Measurements from ENCODE around the gene SMG7. TPM values are rescaled to one million over a fixed set of nuclear protein-coding genes. Genes with fewer than 3 reads are reported as not detected.

Gene SMG7
- total RNA-seq, 2 experiments from 2014 or later, result 45.5 to 46.2 TPM

DNA sequence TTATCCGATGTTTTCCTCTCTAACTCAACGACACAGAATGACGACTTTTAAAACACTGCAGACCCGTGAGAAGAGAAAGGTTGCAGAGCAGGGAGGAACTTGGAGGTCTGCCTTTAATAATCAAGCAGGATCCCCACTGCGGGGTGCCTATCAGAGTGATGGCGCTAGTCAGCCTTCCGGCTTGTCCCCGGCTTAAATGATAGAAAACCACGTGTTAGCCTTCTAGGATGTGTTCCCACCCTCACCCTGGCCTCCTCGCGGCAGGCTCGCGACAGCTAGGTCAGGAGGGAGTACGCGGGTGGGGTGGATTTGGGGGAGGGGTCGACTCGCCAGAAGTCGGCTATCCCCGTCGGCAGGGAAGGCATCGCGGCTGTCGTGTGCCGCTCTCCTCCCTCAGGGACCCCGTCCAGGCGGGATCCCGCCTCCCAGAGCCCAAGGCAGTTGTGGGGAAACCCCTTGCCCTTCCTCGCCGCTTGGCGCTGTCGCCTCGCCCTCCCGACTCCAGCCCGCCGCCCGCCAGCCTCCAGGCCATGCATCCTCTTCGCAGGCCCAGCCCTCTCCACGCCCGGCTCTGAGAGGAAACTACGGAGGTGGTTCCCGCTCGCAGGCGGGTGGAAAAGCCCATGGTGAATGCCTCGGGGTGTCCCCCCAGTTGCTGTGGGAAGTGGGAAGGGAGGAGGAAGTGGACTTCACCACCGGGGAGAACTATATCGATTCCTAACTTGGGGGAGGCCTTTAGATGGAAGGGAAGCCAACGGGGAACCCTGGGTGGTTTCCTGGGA lies 1.1 kb upstream of the SMG7 start:
- peak; percentile 82 for DNase-seq
- CTCF ChIA-PET, result interaction anchor here (0.6 to 2.3 kb wide), 6 partner anchors 8 to 543 kb away, joined by 3 to 6 read pairs (median 4); no protein-coding TSS in a partner anchor
- peaks cover 20% of the 10 kb centered on the region for H3K4me1 Mint-ChIP-seq (ENCODE audit: low read depth)
- H3K27ac Mint-ChIP-seq, result peak overlapping the region; percentile 99
- peak overlapping the region; percentile 85 for H3K4me3 Mint-ChIP-seq
- H3K36me3 Mint-ChIP-seq, result no peaks in the 10 kb centered on the region
- no peaks in the 10 kb centered on the region for H3K27me3 Mint-ChIP-seq
- intact Hi-C loops (cut with micrococcal nuclease), result loop anchor here (1.0 to 10.0 kb wide), 17 partner anchors 72 to 1686 kb away; partner anchors contain the start of genes ARPC5, EDEM3, NCF2 and NIBAN1
- POLR2A ChIA-PET, result interaction anchor here (0.6 to 1.6 kb wide), 3 partner anchors 11 to 164 kb away, joined by 3 to 5 read pairs (median 4); partner anchors contain the start of gene ARPC5
- no peaks in the 10 kb centered on the region for H3K9me3 Mint-ChIP-seq

DNA sequence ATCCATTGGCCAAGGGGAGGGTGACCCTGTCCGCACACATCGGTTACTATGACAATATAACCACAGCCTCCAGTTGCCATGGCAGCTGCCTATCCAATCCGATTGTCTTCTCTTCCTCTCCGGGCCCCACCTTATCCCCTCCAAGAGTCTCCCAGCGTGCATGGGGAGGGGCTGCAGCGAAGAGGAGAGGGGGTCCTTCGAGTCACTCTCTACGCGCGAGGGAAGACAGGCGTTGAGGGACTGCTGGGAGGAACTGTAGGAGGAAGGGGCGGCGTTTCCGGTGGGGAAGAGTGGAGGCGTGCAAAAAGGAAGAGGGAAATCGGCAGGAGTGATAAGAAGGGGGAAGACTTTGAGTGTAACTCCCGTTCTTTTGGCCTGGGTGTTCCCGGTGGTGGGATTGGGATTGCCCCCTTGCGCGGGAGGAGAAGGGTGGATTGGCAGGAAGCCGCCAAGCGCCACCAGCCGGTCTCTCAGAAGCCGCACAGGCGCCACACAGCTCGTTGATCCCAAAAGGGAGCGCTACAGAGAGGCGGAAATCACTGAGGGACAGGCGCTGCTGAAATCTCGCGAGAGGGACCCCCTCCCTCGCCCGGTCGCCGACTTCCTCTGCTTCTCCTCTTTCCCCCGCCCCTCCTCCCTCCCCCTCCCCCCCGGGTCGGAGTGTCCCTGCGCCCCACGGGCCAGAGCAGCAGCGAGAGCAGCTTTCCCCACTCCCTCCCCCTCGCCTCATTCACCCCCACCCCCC lies 384 bp upstream of the SMG7 start:
- H3K27me3 Mint-ChIP-seq, result no peaks in the 10 kb centered on the region
- H3K27ac Mint-ChIP-seq, result peak overlapping the region; percentile 99
- intact Hi-C loops (cut with micrococcal nuclease), result loop anchor here (1.0 to 10.0 kb wide), 13 partner anchors 163 to 1685 kb away; partner anchors contain the start of genes ARPC5, COLGALT2, EDEM3 and NIBAN1
- DNase-seq, result peak; percentile 98
- ChIA-PET POLR2A (interaction anchor here (1.0 to 1.6 kb wide), 2 partner anchors 10 to 163 kb away, joined by 3 to 5 read pairs; partner anchors contain the start of gene ARPC5), CTCF (interaction anchor here (2.3 kb wide), 1 partner anchor 162 kb away, joined by 6 read pairs; no protein-coding TSS in a partner anchor)
- H3K9me3 Mint-ChIP-seq, result no peaks in the 10 kb centered on the region
- H3K36me3 Mint-ChIP-seq, result no peaks in the 10 kb centered on the region
- peak overlapping the region; percentile 85 for H3K4me3 Mint-ChIP-seq
- peaks cover 20% of the 10 kb centered on the region for H3K4me1 Mint-ChIP-seq (ENCODE audit: low read depth)

DNA sequence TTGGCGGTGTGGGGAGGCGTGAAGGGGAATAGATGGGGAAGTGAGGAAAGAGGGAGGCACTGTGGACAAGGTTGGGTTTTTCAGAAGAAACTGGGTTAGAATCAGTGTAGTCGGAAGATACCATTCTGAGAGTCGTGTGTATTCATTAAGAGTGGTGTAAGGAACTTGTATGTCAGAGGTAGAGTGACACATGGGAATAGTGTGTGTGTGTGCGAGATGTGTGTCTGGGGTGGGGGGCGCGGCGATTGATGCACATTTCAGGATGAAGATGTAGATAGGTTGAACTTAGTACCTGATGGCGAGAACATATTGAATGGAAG lies 878 bp downstream of the SMG7 start:
- no peaks in the 10 kb centered on the region for H3K36me3 Mint-ChIP-seq
- peak overlapping the region; percentile 99 for H3K27ac Mint-ChIP-seq
- H3K9me3 Mint-ChIP-seq, result no peaks in the 10 kb centered on the region
- H3K4me1 Mint-ChIP-seq (ENCODE audit: low read depth), result peaks cover 24% of the 10 kb centered on the region
- intact Hi-C loops (cut with micrococcal nuclease), result loop anchor here (1.0 to 10.0 kb wide), 8 partner anchors 8 to 1502 kb away; partner anchors contain the start of genes COLGALT2, EDEM3, NIBAN1 and RGS16
- peak overlapping the region; percentile 85 for H3K4me3 Mint-ChIP-seq
- H3K27me3 Mint-ChIP-seq, result no peaks in the 10 kb centered on the region
- CTCF ChIA-PET, result interaction anchor here (1.2 to 2.3 kb wide), 2 partner anchors 14 to 161 kb away, joined by 3 to 6 read pairs; no protein-coding TSS in a partner anchor
- POLR2A ChIA-PET, result interaction anchor here (1.6 kb wide), 1 partner anchor 162 kb away, joined by 5 read pairs; the partner anchor contains the start of gene ARPC5
- peak; percentile 10 for DNase-seq

DNA sequence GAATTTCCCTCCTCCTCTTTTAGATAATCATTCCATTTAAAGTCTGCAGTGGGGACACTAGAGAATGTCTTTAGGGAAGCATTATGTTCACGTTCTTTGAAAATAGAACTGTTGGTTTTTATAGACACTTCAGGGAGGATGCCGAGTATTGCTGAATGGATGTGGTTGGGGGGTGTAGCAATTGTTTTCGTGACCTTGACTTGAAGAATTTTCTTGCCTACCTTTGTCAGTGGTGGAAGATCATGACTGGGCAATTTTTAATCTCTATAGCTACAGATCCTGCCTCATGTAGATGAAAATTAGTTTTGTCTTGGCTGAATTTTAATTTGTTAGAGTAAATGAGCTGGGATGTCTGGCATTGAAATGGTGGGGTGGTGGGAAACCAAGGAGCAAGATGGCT lies 3.8 kb downstream of the SMG7 start:
- no peak overlapping the region for H3K27ac Mint-ChIP-seq
- CTCF ChIA-PET, result interaction anchor here (0.8 kb wide), 2 partner anchors 17 to 91 kb away, joined by 3 read pairs; no protein-coding TSS in a partner anchor
- H3K36me3 Mint-ChIP-seq, result no peaks in the 10 kb centered on the region
- H3K9me3 Mint-ChIP-seq, result no peaks in the 10 kb centered on the region
- POLR2A ChIA-PET, result interaction anchor here (0.6 to 1.4 kb wide), 2 partner anchors 19 to 36 kb away, joined by 3 read pairs; no protein-coding TSS in a partner anchor
- intact Hi-C loops (cut with micrococcal nuclease), result loop anchor here (10.0 kb wide), 2 partner anchors 871 to 1499 kb away; partner anchors contain the start of genes NIBAN1 and RGS16
- no peak overlapping the region for H3K4me3 Mint-ChIP-seq
- peaks cover 46% of the 10 kb centered on the region for H3K4me1 Mint-ChIP-seq (ENCODE audit: low read depth)
- H3K27me3 Mint-ChIP-seq, result no peaks in the 10 kb centered on the region
- DNase-seq, result no peak

DNA sequence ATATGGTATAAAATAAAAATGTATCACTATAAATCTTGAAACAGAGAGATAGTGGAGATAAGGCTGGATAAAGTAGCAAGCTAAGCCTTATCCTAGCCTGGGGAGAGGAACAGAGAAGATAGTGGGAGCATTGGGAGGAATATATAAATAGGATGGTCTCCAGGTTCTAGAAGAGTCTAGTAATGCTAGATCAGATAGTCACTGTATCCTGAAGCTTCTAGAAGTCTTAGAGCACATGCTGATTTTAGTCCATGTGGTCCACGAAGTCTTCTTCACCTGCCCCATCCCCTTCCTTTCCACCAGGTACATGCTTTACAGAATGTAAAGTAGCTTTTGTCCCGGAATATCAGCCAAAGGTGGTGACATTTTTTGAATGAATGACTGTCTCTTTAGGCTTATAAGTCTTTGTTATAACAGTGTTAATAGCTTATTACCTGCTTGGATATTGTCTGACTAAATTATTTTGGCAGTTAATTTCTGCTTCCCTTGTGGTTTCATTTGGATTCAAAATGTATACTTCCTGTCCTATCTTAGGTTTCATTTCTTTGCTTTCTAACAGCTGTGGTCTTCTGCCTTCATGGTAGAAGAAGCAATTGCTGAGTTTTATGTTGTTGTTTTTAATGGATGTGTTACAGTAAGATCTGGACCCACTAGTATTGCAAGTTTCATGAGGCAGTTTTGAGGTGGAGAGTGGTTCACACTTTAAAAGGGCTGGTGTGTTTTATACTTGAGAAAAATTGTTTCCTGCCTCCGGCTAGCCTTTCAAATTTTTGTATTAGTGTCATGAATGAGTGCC lies 5.9 kb downstream of the SMG7 start:
- Mint-ChIP-seq H3K4me3 (peak overlapping the region; percentile 44), H3K36me3 (no peaks in the 10 kb centered on the region), H3K4me1 (ENCODE audit: low read depth) (peaks cover 63% of the 10 kb centered on the region), H3K27ac (peak overlapping the region; percentile 78), H3K27me3 (no peaks in the 10 kb centered on the region), H3K9me3 (no peaks in the 10 kb centered on the region)
- DNase-seq, result no peak
- intact Hi-C loops (cut with micrococcal nuclease), result loop anchor here (2.0 to 10.0 kb wide), 3 partner anchors 21 to 1497 kb away; partner anchors contain the start of genes NIBAN1 and RGS16
- ChIA-PET CTCF (interaction anchor here (1.3 kb wide), 1 partner anchor 8 kb away, joined by 5 read pairs; no protein-coding TSS in a partner anchor), POLR2A (no interaction called here)

DNA sequence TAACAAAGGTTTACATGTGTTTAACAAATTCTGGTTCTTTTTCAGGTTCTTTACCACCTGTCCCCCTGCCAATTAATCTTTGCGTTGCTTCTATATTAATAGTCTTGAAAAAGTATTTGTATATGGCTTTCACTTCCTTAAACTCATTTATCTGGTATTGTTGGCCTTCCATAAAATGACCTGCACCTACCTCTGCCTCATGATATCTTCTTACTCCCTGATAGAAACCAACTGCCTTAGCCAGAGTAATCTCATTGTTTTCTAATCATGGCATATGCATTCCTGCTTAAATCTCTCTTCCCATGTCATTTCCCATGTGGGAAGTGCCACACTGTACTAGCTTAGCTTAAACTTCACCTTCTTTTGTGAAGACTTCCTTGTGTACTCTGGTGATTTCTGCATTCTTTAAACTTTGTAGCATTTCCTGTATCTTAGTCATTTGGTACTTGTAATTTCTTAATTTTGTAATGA lies 8.7 kb downstream of the SMG7 start:
- H3K27me3 Mint-ChIP-seq, result no peaks in the 10 kb centered on the region
- no peak overlapping the region for H3K4me3 Mint-ChIP-seq
- peaks cover 3% of the 10 kb centered on the region for H3K36me3 Mint-ChIP-seq
- no peaks in the 10 kb centered on the region for H3K9me3 Mint-ChIP-seq
- H3K4me1 Mint-ChIP-seq (ENCODE audit: low read depth), result peaks cover 59% of the 10 kb centered on the region
- H3K27ac Mint-ChIP-seq, result no peak overlapping the region
- intact Hi-C loops (cut with micrococcal nuclease), result loop anchor here (1.0 kb wide), 1 partner anchor 8 kb away; no protein-coding TSS in a partner anchor
- ChIA-PET POLR2A (interaction anchor here (1.1 kb wide), 1 partner anchor 9 kb away, joined by 3 read pairs; the partner anchor contains the start of gene SMG7), CTCF (no interaction called here)
- no peak for DNase-seq

DNA sequence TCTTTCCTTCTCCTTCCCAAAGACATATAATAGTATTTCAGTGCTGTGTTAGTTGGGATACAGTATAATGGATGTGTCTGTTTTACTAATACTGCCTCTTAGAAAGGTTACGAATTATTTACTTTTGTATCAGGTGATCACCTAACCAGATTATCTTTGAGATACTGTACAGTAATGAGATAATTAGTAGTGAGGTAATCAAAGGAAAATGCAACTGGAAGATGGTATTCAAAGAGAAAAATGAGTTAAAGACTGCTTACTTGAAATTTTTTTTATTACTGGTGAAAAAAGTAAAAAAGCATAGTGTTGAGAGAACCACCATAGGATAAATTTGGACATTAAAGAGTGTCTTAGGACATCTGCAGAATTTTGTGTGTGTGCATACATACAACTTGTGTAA lies 10.9 kb downstream of the SMG7 start:
- H3K27ac Mint-ChIP-seq, result no peak overlapping the region
- no peaks in the 10 kb centered on the region for H3K27me3 Mint-ChIP-seq
- DNase-seq, result no peak
- H3K36me3 Mint-ChIP-seq, result peaks cover 8% of the 10 kb centered on the region
- no peaks in the 10 kb centered on the region for H3K9me3 Mint-ChIP-seq
- no peak overlapping the region for H3K4me3 Mint-ChIP-seq
- intact Hi-C loops (cut with micrococcal nuclease), result no loop called here
- POLR2A ChIA-PET, result no interaction called here
- peaks cover 67% of the 10 kb centered on the region for H3K4me1 Mint-ChIP-seq (ENCODE audit: low read depth)
- CTCF ChIA-PET, result no interaction called here

DNA sequence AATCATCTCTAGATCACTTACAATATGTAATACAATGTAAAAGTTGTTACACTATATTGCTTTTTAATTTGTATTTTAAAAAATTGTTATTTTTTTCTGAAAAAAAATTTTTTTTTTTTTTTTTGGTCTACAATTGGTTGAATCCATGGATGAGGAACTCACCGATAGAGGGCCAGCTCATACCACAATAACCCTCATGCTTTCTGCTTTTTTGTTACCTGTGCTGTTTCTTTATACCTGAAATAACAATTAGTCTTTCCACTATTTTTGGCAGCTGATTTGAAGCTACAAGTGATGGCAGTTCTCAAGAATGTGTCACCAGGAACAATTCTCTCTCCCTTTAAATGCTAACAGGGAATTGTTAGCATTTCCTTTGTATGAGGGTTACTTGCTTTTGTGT lies 12.0 kb downstream of the SMG7 start:
- H3K27me3 Mint-ChIP-seq, result no peaks in the 10 kb centered on the region
- H3K36me3 Mint-ChIP-seq, result peaks cover 8% of the 10 kb centered on the region
- ChIA-PET CTCF (no interaction called here), POLR2A (no interaction called here)
- no peak overlapping the region for H3K4me3 Mint-ChIP-seq
- intact Hi-C loops (cut with micrococcal nuclease), result no loop called here
- no peak overlapping the region for H3K27ac Mint-ChIP-seq
- DNase-seq, result no peak
- H3K9me3 Mint-ChIP-seq, result no peaks in the 10 kb centered on the region
- peaks cover 61% of the 10 kb centered on the region for H3K4me1 Mint-ChIP-seq (ENCODE audit: low read depth)

DNA sequence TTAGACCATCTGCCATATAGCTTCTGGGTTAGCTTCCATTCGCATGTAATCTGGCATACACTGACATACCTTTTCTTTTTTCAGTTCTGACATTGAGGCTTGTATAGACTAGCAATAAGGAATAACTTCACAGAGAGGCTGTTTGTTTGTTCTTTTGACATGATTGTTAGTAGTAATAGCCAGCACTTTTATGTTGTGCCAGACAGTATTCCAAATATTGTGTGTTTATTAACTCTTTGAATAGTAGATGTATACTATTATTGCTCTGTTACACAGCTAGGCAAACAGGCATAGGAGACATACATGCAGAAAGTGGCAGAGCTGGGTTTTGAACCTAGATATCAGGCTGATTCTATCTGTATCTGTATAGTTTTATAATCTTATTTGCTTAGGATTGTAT lies 12.6 kb downstream of the SMG7 start:
- POLR2A ChIA-PET, result no interaction called here
- H3K4me1 Mint-ChIP-seq (ENCODE audit: low read depth), result peaks cover 61% of the 10 kb centered on the region
- DNase-seq, result no peak
- H3K9me3 Mint-ChIP-seq, result no peaks in the 10 kb centered on the region
- CTCF ChIA-PET, result no interaction called here
- no peaks in the 10 kb centered on the region for H3K27me3 Mint-ChIP-seq
- intact Hi-C loops (cut with micrococcal nuclease), result no loop called here
- peaks cover 8% of the 10 kb centered on the region for H3K36me3 Mint-ChIP-seq
- no peak overlapping the region for H3K4me3 Mint-ChIP-seq
- H3K27ac Mint-ChIP-seq, result no peak overlapping the region

DNA sequence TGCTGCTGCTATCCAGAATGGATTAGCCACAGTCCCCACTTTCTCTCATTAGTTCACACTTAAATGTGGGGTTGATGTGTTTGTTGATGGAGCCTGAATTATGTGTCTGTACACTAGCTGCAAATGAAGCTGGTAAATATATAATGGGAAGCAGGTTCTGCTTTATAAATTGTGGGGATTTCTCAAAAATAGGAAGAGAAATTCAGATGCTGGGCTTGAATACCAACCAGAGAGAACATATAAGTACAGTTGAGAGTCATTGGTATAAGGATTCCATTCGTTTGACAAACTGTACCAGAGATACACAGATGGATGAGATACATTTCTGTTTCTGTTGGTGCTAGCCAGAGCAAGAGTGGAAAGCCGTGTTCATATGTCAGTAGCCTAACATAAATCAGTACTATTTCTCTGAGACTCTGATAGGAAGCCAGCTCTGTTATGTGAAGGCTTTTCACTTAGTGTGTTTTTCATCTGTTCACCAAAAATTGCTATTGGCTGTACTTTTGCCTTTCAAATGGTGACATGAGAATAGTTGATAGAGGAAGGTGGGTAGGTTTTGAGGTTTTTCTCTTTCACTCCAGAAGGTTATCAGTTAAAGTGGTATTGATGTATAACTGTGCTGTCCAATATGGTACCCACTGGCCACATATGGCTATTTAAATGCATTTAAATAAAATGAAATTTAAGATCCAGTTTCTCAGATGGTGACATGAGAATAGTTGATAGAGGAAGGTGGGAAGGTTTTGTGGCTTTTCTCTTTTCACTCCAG lies 15.6 kb downstream of the SMG7 start:
- no peak overlapping the region for H3K27ac Mint-ChIP-seq
- intact Hi-C loops (cut with micrococcal nuclease), result no loop called here
- H3K9me3 Mint-ChIP-seq, result no peaks in the 10 kb centered on the region
- DNase-seq, result no peak
- no peak overlapping the region for H3K4me3 Mint-ChIP-seq
- ChIA-PET CTCF (interaction anchor here (1.0 kb wide), 1 partner anchor 14 kb away, joined by 3 read pairs; no protein-coding TSS in a partner anchor), POLR2A (interaction anchor here (0.6 to 1.1 kb wide), 2 partner anchors 17 to 226 kb away, joined by 3 to 4 read pairs; no protein-coding TSS in a partner anchor)
- H3K4me1 Mint-ChIP-seq (ENCODE audit: low read depth), result peaks cover 41% of the 10 kb centered on the region
- H3K36me3 Mint-ChIP-seq, result peaks cover 8% of the 10 kb centered on the region
- H3K27me3 Mint-ChIP-seq, result no peaks in the 10 kb centered on the region
